GM18909 (cell line): ENCODE measurements around the gene RYK.

Experiments used
- ATAC-seq: cut with Tn5 transposase; IDR thresholded peaks from one replicate; pipeline ENCODE4 v1.9.1; 2021; ENCODE audit warnings: mild to moderate bottlenecking; ENCODE audit not compliant: unreplicated experiment, poor library complexity

The RYK gene

GRCh38 chr3:134161898-134162615 lies 88.6 kb downstream of the RYK start:
- no peak for ATAC-seq

GRCh38 chr3:134155446-134155845 lies 95.2 kb downstream of the RYK start:
- no peak for ATAC-seq

GRCh38 chr3:134153761-134154160 lies 96.9 kb downstream of the RYK start:
- ATAC-seq = no peak

GRCh38 chr3:134150476-134150875 lies 100.2 kb downstream of the RYK start:
- ATAC-seq = no peak

GRCh38 chr3:134149286-134149685 lies 101.4 kb downstream of the RYK start:
- no peak for ATAC-seq

- ATAC-seq = no peak
Observed at GRCh38 chr3:134148534-134148933, 102.1 kb downstream of the RYK start.

- ATAC-seq = no peak
Observed at GRCh38 chr3:134147411-134147810, 103.2 kb downstream of the RYK start.

GRCh38 chr3:134146666-134147065 lies 104.0 kb downstream of the RYK start:
- ATAC-seq = no peak

GRCh38 chr3:134145183-134145582 lies 105.5 kb downstream of the RYK start:
- ATAC-seq = no peak

- ATAC-seq = no peak
Observed at GRCh38 chr3:134144694-134145093, 106.0 kb downstream of the RYK start.

- ATAC-seq = no peak
Observed at GRCh38 chr3:134143828-134144401, 106.7 kb downstream of the RYK start.

GRCh38 chr3:134136604-134137003 lies 114.1 kb downstream of the RYK start:
- no peak for ATAC-seq

GRCh38 chr3:134134698-134135415 lies 115.8 kb downstream of the RYK start:
- no peak for ATAC-seq

GRCh38 chr3:134134240-134134639 lies 116.4 kb downstream of the RYK start:
- ATAC-seq = no peak

- no peak for ATAC-seq
Observed at GRCh38 chr3:134132961-134133360, 117.7 kb downstream of the RYK start.

GRCh38 chr3:134126153-134126552 lies 124.5 kb downstream of the RYK start:
- no peak for ATAC-seq

GRCh38 chr3:134114726-134115125 lies 135.9 kb downstream of the RYK start:
- no peak for ATAC-seq

GRCh38 chr3:134111616-134112015 lies 139.0 kb downstream of the RYK start:
- no peak for ATAC-seq

GRCh38 chr3:134110963-134111362 lies 139.7 kb downstream of the RYK start:
- no peak for ATAC-seq
